ENCODE measurements around the gene ACOT8.
"Not testable (repeated sequence)": the region's sequence is repeated elsewhere in the genome, so short reads cannot be mapped to it uniquely, and the experiment has no call there.

ACOT8 gene

DNA sequence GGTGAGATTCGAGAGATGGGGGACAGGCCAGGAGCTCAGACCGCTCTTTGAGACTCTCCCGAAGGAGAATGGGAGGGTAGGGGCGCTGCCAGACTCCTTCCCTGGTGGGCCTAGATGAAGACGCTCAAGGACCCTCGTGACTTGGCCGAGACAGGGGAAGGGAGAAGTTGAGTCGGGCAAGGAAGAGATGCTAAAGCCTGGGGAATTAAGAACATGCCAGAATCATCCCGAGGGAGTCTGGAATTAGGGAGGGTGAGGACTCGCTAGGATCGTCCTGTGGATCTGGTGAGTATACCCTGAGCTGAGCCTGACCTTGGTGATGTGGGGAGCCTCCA lies 44.2 kb downstream of the ACOT8 start:
- no peak for DNase-seq (ENCODE audit: low spot score)
- peak overlapping the region; percentile 86 for H3K27ac ChIP-seq
- ChIA-PET CTCF (interaction anchor here (1.0 to 1.4 kb wide), 4 partner anchors 10 to 376 kb away, joined by 3 to 9 read pairs (median 4); no protein-coding TSS in a partner anchor), POLR2A (ENCODE audit: low non-redundant PET) (no interaction called here)
- TF ChIP-seq CTCF (conservative IDR thresholded peaks at IDR 0.05; ENCODE audit: low read depth) = no peak

- ChIA-PET CTCF (interaction anchor here (0.5 to 1.4 kb wide), 5 partner anchors 10 to 376 kb away, joined by 3 to 9 read pairs (median 5); no protein-coding TSS in a partner anchor), POLR2A (ENCODE audit: low non-redundant PET) (no interaction called here)
- H3K27ac ChIP-seq = peak within 1 kb of the TSS; percentile 86
- peak; percentile 100 for DNase-seq (ENCODE audit: low spot score)
- TF ChIP-seq CTCF (conservative IDR thresholded peaks at IDR 0.05; ENCODE audit: low read depth) = no peak
Measured at GRCh38 chr20:45812157-45813005, 44.8 kb downstream of the ACOT8 start, which contains the start of gene UBE2C. TSS of gene UBE2C (plus strand) at chr20:45812644. CDS start at chr20:45812696, 52 bp downstream.

- H3K27ac ChIP-seq = peak overlapping the region; percentile 86
- ChIA-PET CTCF (no interaction called here), POLR2A (ENCODE audit: low non-redundant PET) (no interaction called here)
Measured at GRCh38 chr20:45810191-45810970, 46.8 kb downstream of the ACOT8 start.

GRCh38 chr20:45801851-45802250 lies 55.3 kb downstream of the ACOT8 start:
- POLR2A ChIA-PET (ENCODE audit: low non-redundant PET) = interaction anchor here (0.6 kb wide), 1 partner anchor 132 kb away, joined by 4 read pairs; no protein-coding TSS in a partner anchor
- CTCF ChIA-PET = interaction anchor here (1.1 kb wide), 1 partner anchor 483 kb away, joined by 4 read pairs; no protein-coding TSS in a partner anchor
- TF ChIP-seq CTCF (conservative IDR thresholded peaks at IDR 0.05; ENCODE audit: low read depth) = no peak
- no peak for DNase-seq (ENCODE audit: low spot score)
- no peak overlapping the region for H3K27ac ChIP-seq

More at GRCh38 chr20:45810191-45810970, 46.8 kb downstream of the ACOT8 start:
- DNase-seq (ENCODE audit: low spot score) = no peak
- no peak for TF ChIP-seq CTCF (conservative IDR thresholded peaks at IDR 0.05; ENCODE audit: low read depth)

DNA sequence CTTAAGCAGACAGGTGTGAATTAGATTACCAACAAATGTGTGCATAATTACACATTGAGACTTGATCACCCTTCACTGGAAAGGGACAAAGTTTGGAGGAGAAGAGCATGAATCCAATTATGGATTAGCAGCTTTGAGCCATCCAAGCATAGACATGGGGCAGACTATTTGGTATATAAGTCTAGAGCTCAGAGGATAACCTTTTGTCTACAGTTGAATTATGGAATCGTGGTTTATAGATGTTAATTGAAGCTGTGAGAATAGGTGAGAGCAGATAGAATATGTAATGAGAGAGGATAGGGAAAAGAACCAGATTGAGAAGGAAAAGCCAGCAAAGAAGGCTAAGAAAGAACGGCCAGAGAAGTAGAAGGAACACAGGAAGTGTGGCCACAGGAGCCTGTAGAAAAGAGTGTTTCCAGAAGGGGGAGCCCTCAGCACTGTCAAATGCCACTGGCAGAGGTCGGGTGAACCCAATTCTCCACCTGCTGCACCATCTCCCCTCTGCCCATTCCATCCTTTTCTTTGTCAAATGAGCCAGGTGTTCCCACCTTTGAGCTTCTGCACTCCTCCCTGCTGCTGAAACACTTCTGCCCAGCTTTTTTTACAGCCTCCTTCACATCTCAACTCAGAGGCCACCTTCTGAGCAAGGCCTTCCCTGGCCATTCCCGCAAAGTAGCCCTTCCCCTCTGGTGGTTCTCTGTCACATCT lies 58.1 kb downstream of the ACOT8 start:
- POLR2A ChIA-PET (ENCODE audit: low non-redundant PET) = interaction anchor here (0.5 kb wide), 1 partner anchor 15 kb away, joined by 3 read pairs; no protein-coding TSS in a partner anchor
- DNase-seq (ENCODE audit: low spot score) = peak; percentile 64
- CTCF ChIA-PET = interaction anchor here (0.5 to 1.8 kb wide), 20 partner anchors 9 to 880 kb away, joined by 3 to 12 read pairs (median 4); no protein-coding TSS in a partner anchor
- peak; percentile 86 for TF ChIP-seq CTCF (conservative IDR thresholded peaks at IDR 0.05; ENCODE audit: low read depth)
- peak overlapping the region; percentile 24; the same call in 1 of the 2 replicates for H3K27ac ChIP-seq

DNA sequence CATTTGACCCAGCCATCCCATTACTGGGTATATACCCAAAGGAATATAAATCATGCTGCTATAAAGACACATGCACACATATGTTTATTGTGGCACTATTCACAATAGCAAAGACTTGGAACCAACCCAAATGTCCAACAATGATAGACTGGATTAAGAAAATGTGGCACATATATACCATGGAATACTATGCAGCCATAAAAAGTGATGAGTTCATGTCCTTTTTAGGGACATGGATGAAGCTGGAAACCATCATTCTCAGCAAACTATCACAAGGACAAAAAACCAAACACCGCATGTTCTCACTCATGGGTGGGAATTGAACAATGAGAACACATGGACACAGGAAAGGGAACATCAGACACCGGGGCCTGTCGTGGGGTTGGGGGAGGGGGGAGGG lies 59.2 kb downstream of the ACOT8 start:
- POLR2A ChIA-PET (ENCODE audit: low non-redundant PET); H3K27ac ChIP-seq; DNase-seq (ENCODE audit: low spot score): not testable (repeated sequence)
- CTCF ChIA-PET = interaction anchor here (1.0 to 1.4 kb wide), 2 partner anchors 8 to 10 kb away, joined by 3 to 4 read pairs; no protein-coding TSS in a partner anchor

DNA sequence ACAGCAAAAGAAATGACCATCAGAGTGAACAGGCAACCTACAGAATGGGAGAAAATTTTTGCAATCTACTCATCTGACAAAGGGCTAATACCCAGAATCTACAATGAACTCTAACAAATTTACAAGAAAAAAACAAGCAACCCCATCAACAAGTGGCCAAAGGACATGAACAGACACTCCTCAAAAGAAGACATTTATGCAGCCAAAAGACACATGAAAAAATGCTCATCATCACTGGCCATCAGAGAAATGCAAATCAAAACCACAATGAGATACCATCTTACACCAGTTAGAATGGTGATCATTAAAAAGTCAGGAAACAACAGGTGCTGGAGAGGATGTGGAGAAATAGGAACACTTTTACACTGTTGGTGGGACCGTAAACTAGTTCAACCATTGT lies 59.7 kb downstream of the ACOT8 start:
- H3K27ac ChIP-seq; CTCF ChIA-PET; DNase-seq (ENCODE audit: low spot score); POLR2A ChIA-PET (ENCODE audit: low non-redundant PET): not testable (repeated sequence)
